Naive thymus-derived CD4-positive, alpha-beta T cell (primary cell): Measurements from ENCODE around the gene C22orf39. TPM values are rescaled to one million over a fixed set of nuclear protein-coding genes. Genes with fewer than 3 reads are reported as not detected.

Source experiments
- ATAC-seq: fragments of 150-1000 bp; cut with Tn5 transposase; 2 replicates; pipeline ENCODE4 v1.10.0; 2021; ENCODE audit warnings: mild to moderate bottlenecking, moderate library complexity
- CTCF ChIA-PET: fragments of 350-600 bp; sonication (Branson Sonifier 250); formaldehyde crosslinking; loops from one replicate; lab custom pipeline; 2021; ENCODE audit warnings: antibody characterized with exemption; lab: Charles Lee
- POLR2A ChIA-PET: fragments of 350-600 bp; sonication (Branson Sonifier 250); formaldehyde crosslinking; loops from one replicate; lab custom pipeline; 2021; ENCODE audit warnings: antibody characterized with exemption, inconsistent platforms; lab: Charles Lee
- DNase-seq, 9 donors: peaks; one replicate each; pipeline versions ENCODE4 v3.0.0 to v3.0.0-alpha.2; 2020 to 2022; ENCODE audit warnings: mixed read lengths in 1 of 9
- H3K27ac ChIP-seq: one replicate; pipeline ENCODE4 v1.7.0; 2013; ENCODE audit warnings: mild to moderate bottlenecking, low read depth, low read length, moderate library complexity
- H3K27me3 ChIP-seq, 2 donors: one replicate each; pipeline ENCODE4 v1.7.0; 2013; ENCODE audit warnings: low read length in 2 of 2, mild to moderate bottlenecking in 2 of 2, moderate library complexity in 2 of 2; ENCODE audit not compliant: control insufficient read depth in 2 of 2, insufficient read depth in 2 of 2
- H3K36me3 ChIP-seq, 3 experiments: 1 replicate in 2 of 3; 2 replicates in 1 of 3; pipeline ENCODE4 v1.7.0; 2013; ENCODE audit warnings: low read length in 3 of 3, mild to moderate bottlenecking in 3 of 3, moderate library complexity in 1 of 3; ENCODE audit not compliant: insufficient read depth in 3 of 3, control insufficient read depth in 2 of 3
- H3K4me1 ChIP-seq, 2 donors: one replicate each; pipeline ENCODE4 v1.7.0; 2013; ENCODE audit warnings: low read length in 2 of 2, mild to moderate bottlenecking in 2 of 2, moderate library complexity in 1 of 2; ENCODE audit not compliant: control insufficient read depth in 2 of 2, insufficient read depth in 2 of 2
- H3K4me3 ChIP-seq: 2 replicates; pipeline ENCODE4 v1.7.0; 2013; ENCODE audit warnings: mild to moderate bottlenecking, low read length
- H3K9me3 ChIP-seq, 3 experiments: 1 replicate in 2 of 3; 2 replicates in 1 of 3; pipeline ENCODE4 v1.7.0; 2013; ENCODE audit warnings: low read length in 3 of 3; ENCODE audit not compliant: control insufficient read depth in 2 of 3
- H3K27ac Mint-ChIP-seq, 9 donors: one replicate each; pipeline ENCODE4 v1.8.0; 2020 to 2022; ENCODE audit warnings: mixed read lengths in 9 of 9, mild to moderate bottlenecking in 8 of 9, moderate library complexity in 5 of 9, inconsistent platforms in 2 of 9
- H3K27me3 Mint-ChIP-seq, 5 donors: one replicate each; pipeline ENCODE4 v1.8.0; 2021 to 2022; ENCODE audit warnings: mixed read lengths in 5 of 5, mild to moderate bottlenecking in 1 of 5
- H3K36me3 Mint-ChIP-seq, 5 donors: one replicate each; pipeline ENCODE4 v1.8.0; 2020 to 2022; ENCODE audit warnings: mixed read lengths in 5 of 5, mild to moderate bottlenecking in 3 of 5, inconsistent platforms in 1 of 5
- H3K4me1 Mint-ChIP-seq, 7 donors: one replicate each; pipeline ENCODE4 v1.8.0; 2020 to 2022; ENCODE audit warnings: mixed read lengths in 7 of 7, mild to moderate bottlenecking in 3 of 7, inconsistent platforms in 1 of 7
- H3K4me3 Mint-ChIP-seq, 10 donors: one replicate each; pipeline ENCODE4 v1.8.0; 2020 to 2022; ENCODE audit warnings: mild to moderate bottlenecking in 10 of 10, mixed read lengths in 10 of 10, moderate library complexity in 6 of 10, inconsistent platforms in 2 of 10
- H3K9me3 Mint-ChIP-seq, 11 donors: one replicate each; pipeline ENCODE4 v1.8.0; 2020 to 2022; ENCODE audit warnings: mixed read lengths in 11 of 11, mild to moderate bottlenecking in 4 of 11, inconsistent platforms in 1 of 11, moderate library complexity in 1 of 11
- intact Hi-C, 2 donors: fragments of 100-400 bp; cut with micrococcal nuclease; formaldehyde crosslinking; loops; one replicate each; pipeline ENCODE4 v1.15.1; 2023
- polyA plus RNA-seq, 2 donors: library from polyadenylated mRNA; unstranded; fragments of 300-500 nt; fragmentation: Illumina TruSeq; gene quantifications; one replicate each; pipeline ENCODE4 v1.2.3, GENCODE V29; 2021
- total RNA-seq, 6 experiments: library from RNA in 5 of 6; stranded (reverse) in 5 of 6; gene quantifications; 1 replicate in 5 of 6; 2 replicates in 1 of 6; pipeline ENCODE4 v1.2.3 and lab custom pipeline; 2021 to 2026

The C22orf39 gene
- total and polyA plus RNA-seq, 7 experiments from 2014 or later = 34.2 to 58.0 (median 43.4) TPM

GRCh38 chr22:19494001-19494560, 46.6 kb upstream of the C22orf39 start:
- Histone ChIP-seq H3K27me3 (no peaks in the 10 kb centered on the region), H3K4me1 (peaks cover 0 to 9% of the 10 kb centered on the region in 2 donors), H3K36me3 (no peaks in the 10 kb centered on the region), H3K9me3 (no peaks in the 10 kb centered on the region), H3K4me3 (no peak overlapping the region), H3K27ac (no peak overlapping the region)
- Mint-ChIP-seq H3K4me3 (no peak overlapping the region), H3K4me1 (peaks cover 4 to 25% (median 17%) of the 10 kb centered on the region in 7 donors), H3K27me3 (no peaks in the 10 kb centered on the region), H3K9me3 (no peaks in the 10 kb centered on the region), H3K36me3 (peaks cover 0 to 10% (median 0%) of the 10 kb centered on the region in 5 donors), H3K27ac (peak overlapping the region in 1 of 9 donors; percentile 36)
- intact Hi-C loops = no loop called here
- ChIA-PET POLR2A (interaction anchor here (0.6 to 1.7 kb wide), 4 partner anchors 8 to 136 kb away, joined by 3 to 4 read pairs (median 3); partner anchors contain the start of genes CDC45 and UFD1), CTCF (interaction anchor here (1.4 to 1.6 kb wide), 2 partner anchors 136 to 138 kb away, joined by 5 to 12 read pairs; no protein-coding TSS in a partner anchor)
- no peak for ATAC-seq
- DNase-seq = no peak

- Mint-ChIP-seq H3K4me3 (no peak overlapping the region), H3K36me3 (peaks cover 0 to 10% (median 0%) of the 10 kb centered on the region in 5 donors), H3K27me3 (no peaks in the 10 kb centered on the region), H3K9me3 (no peaks in the 10 kb centered on the region), H3K27ac (peak overlapping the region in 2 of 9 donors; percentile 17 to 31), H3K4me1 (peaks cover 4 to 25% (median 17%) of the 10 kb centered on the region in 7 donors)
- Histone ChIP-seq H3K36me3 (no peaks in the 10 kb centered on the region), H3K9me3 (no peaks in the 10 kb centered on the region), H3K4me1 (peaks cover 0 to 9% of the 10 kb centered on the region in 2 donors), H3K4me3 (no peak overlapping the region), H3K27me3 (no peaks in the 10 kb centered on the region), H3K27ac (no peak overlapping the region)
- ChIA-PET CTCF (interaction anchor here (1.4 kb wide), 1 partner anchor 139 kb away, joined by 5 read pairs; no protein-coding TSS in a partner anchor), POLR2A (interaction anchor here (1.7 kb wide), 1 partner anchor 13 kb away, joined by 4 read pairs; the partner anchor contains the start of genes CDC45 and UFD1)
- intact Hi-C loops = no loop called here
- ATAC-seq (no peak), DNase-seq (no peak)
These were observed 45.1 kb upstream of the C22orf39 start for GRCh38 chr22:19492504-19493174.

- H3K27ac Mint-ChIP-seq = no peak overlapping the region
- no peaks in the 10 kb centered on the region for H3K36me3 ChIP-seq
- H3K27ac ChIP-seq = no peak overlapping the region
- no peaks in the 10 kb centered on the region for H3K9me3 Mint-ChIP-seq
- H3K27me3 ChIP-seq = no peaks in the 10 kb centered on the region
- no peak overlapping the region for H3K4me3 ChIP-seq
- intact Hi-C loops = no loop called here
- ChIA-PET POLR2A (interaction anchor here (1.1 kb wide), 1 partner anchor 108 kb away, joined by 3 read pairs; no protein-coding TSS in a partner anchor), CTCF (interaction anchor here (0.8 to 1.8 kb wide), 2 partner anchors 8 to 139 kb away, joined by 4 to 7 read pairs; no protein-coding TSS in a partner anchor)
- DNase-seq = no peak
- H3K4me1 ChIP-seq = peaks cover 0 to 6% of the 10 kb centered on the region in 2 donors
- no peak for ATAC-seq
- peaks cover under 1 to 19% (median 12%) of the 10 kb centered on the region in 7 donors for H3K4me1 Mint-ChIP-seq
- no peaks in the 10 kb centered on the region for H3K27me3 Mint-ChIP-seq
- no peaks in the 10 kb centered on the region for H3K9me3 ChIP-seq
- peaks cover 0 to 7% (median 0%) of the 10 kb centered on the region in 5 donors for H3K36me3 Mint-ChIP-seq
- H3K4me3 Mint-ChIP-seq = no peak overlapping the region
These were observed 43.2 kb upstream of the C22orf39 start for GRCh38 chr22:19490628-19491230.

GRCh38 chr22:19488884-19489843, 41.7 kb upstream of the C22orf39 start:
- H3K27me3 Mint-ChIP-seq = no peaks in the 10 kb centered on the region
- no peak overlapping the region for H3K27ac ChIP-seq
- no peaks in the 10 kb centered on the region for H3K9me3 ChIP-seq
- H3K9me3 Mint-ChIP-seq = peaks cover 0 to 3% (median 0%) of the 10 kb centered on the region in 11 donors
- no peaks in the 10 kb centered on the region for H3K27me3 ChIP-seq
- no peak overlapping the region for H3K4me3 Mint-ChIP-seq
- DNase-seq (peak in 2 of 9 donors; percentile 22 to 31), ATAC-seq (no peak)
- ChIA-PET POLR2A (interaction anchor here (0.6 to 0.7 kb wide), 2 partner anchors 9 to 105 kb away, joined by 3 read pairs; partner anchors contain the start of gene CDC45), CTCF (interaction anchor here (1.8 kb wide), 1 partner anchor 141 kb away, joined by 7 read pairs; no protein-coding TSS in a partner anchor)
- peaks cover 0 to 15% (median 0%) of the 10 kb centered on the region in 7 donors for H3K4me1 Mint-ChIP-seq
- no peaks in the 10 kb centered on the region for H3K36me3 ChIP-seq
- peak overlapping the region in 2 of 9 donors; percentile 24 to 25 for H3K27ac Mint-ChIP-seq
- H3K4me1 ChIP-seq = no peaks in the 10 kb centered on the region
- H3K36me3 Mint-ChIP-seq = peaks cover 0 to 9% (median 0%) of the 10 kb centered on the region in 5 donors
- intact Hi-C loops = no loop called here
- no peak overlapping the region for H3K4me3 ChIP-seq

- intact Hi-C loops = no loop called here
- POLR2A ChIA-PET = no interaction called here
- Histone ChIP-seq H3K36me3 (no peaks in the 10 kb centered on the region), H3K9me3 (no peaks in the 10 kb centered on the region), H3K27ac (no peak overlapping the region), H3K4me1 (no peaks in the 10 kb centered on the region), H3K4me3 (no peak overlapping the region), H3K27me3 (no peaks in the 10 kb centered on the region)
- no peaks in the 10 kb centered on the region for H3K27me3 Mint-ChIP-seq
- no peak overlapping the region for H3K27ac Mint-ChIP-seq
- no peak for ATAC-seq
- CTCF ChIA-PET = interaction anchor here (0.7 kb wide), 1 partner anchor 132 kb away, joined by 3 read pairs; no protein-coding TSS in a partner anchor
- no peak for DNase-seq
- peaks cover 0 to 15% (median 0%) of the 10 kb centered on the region in 7 donors for H3K4me1 Mint-ChIP-seq
- H3K4me3 Mint-ChIP-seq = no peak overlapping the region
- H3K9me3 Mint-ChIP-seq = peaks cover 0 to 3% (median 0%) of the 10 kb centered on the region in 11 donors
- H3K36me3 Mint-ChIP-seq = peaks cover 0 to 12% (median 0%) of the 10 kb centered on the region in 5 donors
These were observed 40.8 kb upstream of the C22orf39 start for GRCh38 chr22:19488285-19488684.
